Measurements from ENCODE around the gene ABCA3. TPM values are rescaled to one million over a fixed set of nuclear protein-coding genes. Genes with fewer than 3 reads are reported as not detected.

Gene ABCA3
- total RNA-seq, 1 experiment from 2014 or later, result 1.4 TPM

DNA sequence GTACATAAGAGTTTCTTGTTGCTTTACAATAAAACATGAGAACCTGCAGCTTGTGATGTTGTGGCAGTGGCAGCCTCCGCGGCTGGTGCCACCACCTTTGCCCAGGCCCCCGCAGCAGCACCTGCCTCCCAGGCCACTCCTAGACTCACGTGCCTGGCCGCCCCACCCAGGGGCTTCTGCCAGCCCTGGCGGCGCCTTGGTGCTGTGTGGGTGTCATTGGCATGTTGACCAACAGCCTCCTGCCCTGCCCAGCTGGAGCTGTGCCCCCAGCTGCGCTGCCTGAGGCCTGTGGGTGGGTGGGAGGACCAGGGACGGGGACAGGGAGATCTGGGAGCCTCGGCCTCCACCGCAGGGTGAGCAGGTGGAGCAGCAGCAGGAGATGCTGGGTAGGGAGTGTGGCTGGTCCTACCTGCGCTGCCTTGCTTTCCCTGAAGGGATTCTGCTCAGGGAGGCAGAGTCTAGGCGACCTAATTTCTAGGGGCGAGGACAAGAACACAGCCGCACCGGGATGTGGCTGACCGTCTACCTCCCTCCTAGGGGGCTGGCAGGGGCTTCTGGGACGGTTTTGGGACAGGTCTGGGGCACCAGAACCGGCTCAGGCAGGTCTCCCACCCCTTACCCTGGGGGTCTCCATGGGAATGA lies 104.7 kb downstream of the ABCA3 start:
- no peak for DNase-seq (ENCODE audit: low read depth)

- no peak for DNase-seq (ENCODE audit: low read depth)
Observed at GRCh38 chr16:2235234-2235651, 105.3 kb downstream of the ABCA3 start.

DNA sequence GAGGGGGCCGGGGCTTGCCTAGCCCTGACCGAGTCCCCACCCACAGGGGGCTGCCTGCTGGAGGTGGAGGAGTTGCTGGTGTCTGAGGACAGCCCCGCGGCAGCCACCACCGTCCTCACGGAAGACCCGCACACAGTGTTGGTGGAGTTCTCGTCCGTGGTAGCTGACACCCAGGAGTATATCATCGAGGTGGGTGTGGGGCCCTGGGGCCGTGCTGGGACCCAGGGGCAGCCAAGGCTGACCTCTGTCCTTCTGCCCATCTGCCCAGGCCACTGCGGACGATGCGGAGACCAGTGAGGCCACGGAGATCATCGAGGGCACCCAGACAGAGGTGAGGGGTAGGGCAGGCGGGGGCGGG lies 105.7 kb downstream of the ABCA3 start:
- no peak for DNase-seq (ENCODE audit: low read depth)

DNA sequence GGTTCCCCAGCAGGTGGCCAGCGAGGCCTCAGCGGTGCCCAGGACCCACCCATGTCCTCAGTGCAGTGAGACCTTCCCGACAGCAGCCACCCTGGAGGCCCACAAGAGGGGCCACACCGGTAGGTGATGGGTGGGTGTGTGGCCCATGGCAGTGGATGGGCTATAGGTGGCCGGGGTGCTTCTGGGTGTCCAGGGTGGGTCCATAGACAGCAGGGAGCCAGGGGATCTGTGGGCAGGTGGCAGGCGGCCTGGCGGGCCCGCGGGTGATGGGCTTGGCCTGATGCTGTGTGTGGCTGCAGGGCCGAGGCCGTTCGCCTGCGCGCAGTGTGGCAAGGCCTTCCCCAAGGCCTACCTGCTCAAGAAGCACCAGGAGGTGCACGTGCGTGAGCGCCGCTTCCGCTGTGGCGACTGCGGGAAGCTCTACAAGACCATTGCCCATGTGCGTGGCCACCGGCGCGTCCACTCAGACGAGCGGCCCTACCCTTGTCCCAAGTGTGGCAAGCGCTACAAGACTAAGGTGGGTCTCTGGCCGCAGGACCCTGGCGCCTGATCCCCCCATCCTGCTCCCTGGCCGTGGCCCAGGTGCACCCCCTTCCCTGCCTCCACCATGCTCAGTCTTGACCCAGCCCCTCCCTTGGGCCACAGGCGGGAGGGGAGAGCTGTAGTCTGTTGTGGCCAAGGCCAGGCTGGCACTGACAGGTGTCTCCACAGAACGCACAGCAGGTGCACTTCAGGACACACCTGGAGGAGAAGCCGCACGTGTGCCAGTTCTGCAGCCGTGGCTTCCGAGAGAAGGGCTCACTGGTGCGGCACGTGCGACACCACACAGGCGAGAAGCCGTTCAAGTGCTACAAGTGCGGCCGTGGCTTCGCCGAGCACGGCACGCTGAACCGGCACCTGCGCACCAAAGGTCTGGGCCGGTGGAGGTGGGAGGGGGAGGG lies 106.4 kb downstream of the ABCA3 start:
- DNase-seq (ENCODE audit: low read depth), result no peak

DNA sequence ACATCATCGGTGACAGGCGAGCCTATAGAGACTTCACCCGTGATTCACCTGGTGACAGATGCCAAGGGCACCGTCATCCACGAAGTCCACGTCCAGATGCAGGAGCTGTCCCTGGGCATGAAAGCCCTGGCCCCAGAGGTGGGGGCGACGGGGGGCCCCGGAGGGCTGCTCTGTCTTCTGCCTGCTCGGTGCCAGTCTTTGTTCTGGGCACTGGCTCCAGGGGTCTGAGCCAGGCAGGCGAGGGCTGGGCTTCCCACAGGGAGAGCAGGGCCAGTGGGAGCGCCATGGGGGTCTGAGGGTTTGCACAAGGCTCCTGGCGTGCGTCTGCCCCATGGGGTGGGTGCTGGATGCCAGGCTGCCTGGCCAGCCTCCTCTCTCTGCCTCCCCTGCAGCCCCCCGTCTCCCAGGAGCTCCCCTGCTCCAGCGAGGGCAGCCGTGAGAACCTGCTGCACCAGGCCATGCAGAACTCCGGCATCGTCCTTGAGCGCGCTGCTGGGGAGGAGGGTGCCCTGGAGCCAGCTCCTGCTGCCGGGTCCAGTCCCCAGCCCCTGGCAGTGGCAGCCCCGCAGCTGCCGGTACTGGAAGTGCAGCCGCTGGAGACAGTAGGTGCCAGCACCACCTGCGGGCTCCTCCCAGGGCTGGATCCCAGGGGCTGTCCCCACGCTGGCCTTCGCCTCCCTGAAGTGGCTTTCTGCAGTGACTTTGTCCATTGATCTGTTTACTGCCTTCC lies 107.3 kb downstream of the ABCA3 start:
- no peak for DNase-seq (ENCODE audit: low read depth)

DNA sequence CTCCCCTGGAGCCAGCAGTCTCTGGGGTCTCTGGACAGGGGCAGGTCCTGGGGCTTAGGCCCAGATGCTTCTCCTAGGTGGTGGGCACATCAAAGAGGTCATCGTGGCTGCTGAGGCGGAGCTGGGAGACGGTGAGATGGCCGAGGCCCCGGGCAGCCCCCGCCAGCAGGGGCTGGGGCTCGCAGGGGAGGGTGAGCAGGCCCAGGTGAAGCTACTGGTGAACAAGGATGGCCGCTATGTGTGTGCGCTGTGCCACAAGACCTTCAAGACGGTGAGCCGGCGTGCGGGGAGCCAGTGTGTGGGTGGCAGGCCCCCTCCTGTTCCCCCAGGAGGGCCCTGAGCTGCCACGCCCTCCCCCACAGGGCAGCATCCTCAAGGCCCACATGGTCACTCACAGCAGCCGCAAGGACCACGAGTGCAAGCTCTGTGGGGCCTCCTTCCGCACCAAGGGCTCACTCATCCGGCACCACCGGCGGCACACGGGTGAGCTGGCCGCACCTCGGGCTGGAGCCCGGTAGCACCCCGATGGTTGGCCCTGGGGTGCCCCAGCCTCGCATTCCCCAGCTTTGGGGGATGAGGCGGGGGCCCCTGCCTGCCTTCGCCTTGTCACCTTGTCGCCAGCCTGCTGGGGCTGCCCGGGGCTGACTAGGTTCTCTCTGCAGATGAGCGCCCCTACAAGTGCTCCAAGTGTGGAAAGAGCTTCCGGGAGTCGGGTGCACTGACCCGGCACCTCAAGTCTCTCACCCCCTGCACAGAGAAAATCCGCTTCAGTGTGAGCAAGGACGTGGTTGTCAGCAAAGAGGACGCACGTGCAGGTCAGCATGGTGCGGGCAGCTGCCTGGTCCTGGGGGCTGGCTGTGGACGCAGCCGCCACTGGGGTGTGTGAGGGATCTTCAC lies 108.2 kb downstream of the ABCA3 start:
- no peak for DNase-seq (ENCODE audit: low read depth)

GRCh38 chr16:2231016-2231931 lies 109.3 kb downstream of the ABCA3 start:
- DNase-seq (ENCODE audit: low read depth), result no peak

GRCh38 chr16:2230376-2230775 lies 110.2 kb downstream of the ABCA3 start:
- DNase-seq (ENCODE audit: low read depth), result no peak

GRCh38 chr16:2229632-2230250 lies 110.8 kb downstream of the ABCA3 start:
- DNase-seq (ENCODE audit: low read depth), result no peak

DNA sequence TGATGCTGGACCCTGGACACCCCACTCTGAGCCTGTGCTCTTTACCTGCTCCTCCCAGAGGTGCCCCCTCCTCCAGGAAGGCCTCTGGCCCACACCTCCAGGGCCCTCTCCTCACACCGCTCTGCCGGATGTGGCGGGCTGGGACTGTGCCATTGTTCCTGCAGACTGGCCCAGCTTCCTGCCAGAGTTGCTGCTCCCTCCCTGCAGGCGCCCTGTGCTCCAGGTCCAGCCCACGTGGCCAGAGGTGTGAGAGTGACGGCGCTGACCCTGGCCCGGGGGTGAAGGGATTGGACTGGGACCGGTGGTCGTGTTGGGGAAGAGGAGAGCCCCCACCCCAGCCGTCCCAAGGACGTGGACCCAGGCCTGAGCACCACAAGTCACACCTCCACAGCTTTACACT lies 111.4 kb downstream of the ABCA3 start:
- no peak for DNase-seq (ENCODE audit: low read depth)

- no peak for DNase-seq (ENCODE audit: low read depth)
Observed at GRCh38 chr16:2228161-2228824, 112.2 kb downstream of the ABCA3 start.

GRCh38 chr16:2226918-2227317 lies 113.6 kb downstream of the ABCA3 start:
- no peak for DNase-seq (ENCODE audit: low read depth)

DNA sequence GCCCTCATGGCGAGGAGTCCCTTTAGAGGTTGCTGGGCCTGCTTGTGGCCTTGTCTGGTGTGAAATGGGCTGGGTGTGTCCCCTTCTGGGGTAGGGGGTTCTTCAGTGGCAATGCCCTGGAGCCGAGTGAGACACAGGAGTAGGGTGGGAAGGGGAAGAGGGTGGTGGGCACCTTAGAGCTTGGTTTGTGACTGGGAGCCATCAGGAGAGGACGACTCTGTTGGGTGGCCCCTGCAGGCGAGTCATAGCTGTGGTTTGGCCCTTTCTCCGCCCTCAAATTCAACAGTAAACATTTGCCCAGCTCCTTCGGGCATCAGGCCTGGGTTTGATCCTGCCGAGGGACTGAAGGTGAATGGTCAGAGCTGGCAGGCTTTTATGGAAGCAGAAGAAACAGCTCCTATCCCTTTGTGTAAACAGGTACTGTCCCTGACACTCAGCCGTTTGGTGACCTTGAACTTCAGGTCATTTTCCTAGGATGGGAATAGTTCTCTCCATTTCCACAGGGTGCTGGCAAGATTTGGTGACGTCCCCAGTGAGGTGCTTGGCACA lies 114.2 kb downstream of the ABCA3 start:
- DNase-seq (ENCODE audit: low read depth), result peak; percentile 73

Other genes starting within 250 kb of the ABCA3 start
- 12.9 and 56.0 TPM in 2 replicates for gene PKD1, start 204.8 kb downstream of the ABCA3 start, total RNA-seq (2014; rRNA removed; shearing (Covaris generic))
- gene RAB26, start 192.1 kb downstream of the ABCA3 start, total RNA-seq (2014; rRNA removed; shearing (Covaris generic)), result 2.1 and 3.8 TPM in 2 replicates
- 69.0 and 92.8 TPM in 2 replicates for gene TRAF7, start 184.9 kb downstream of the ABCA3 start, total RNA-seq (2014; rRNA removed; shearing (Covaris generic))
- not detected in 2 replicates for gene CASKIN1, start 144.1 kb downstream of the ABCA3 start, total RNA-seq (2014; rRNA removed; shearing (Covaris generic))
- gene MLST8, start 135.3 kb downstream of the ABCA3 start, total RNA-seq (2014; rRNA removed; shearing (Covaris generic)), result 18.9 and 26.5 TPM in 2 replicates
- 0.10 and 0.89 TPM in 2 replicates for gene BRICD5, start 129.9 kb downstream of the ABCA3 start, total RNA-seq (2014; rRNA removed; shearing (Covaris generic))
- gene PGP, start 125.9 kb downstream of the ABCA3 start, total RNA-seq (2014; rRNA removed; shearing (Covaris generic)), result 23.9 and 32.7 TPM in 2 replicates
- 9.6 and 20.1 TPM in 2 replicates for gene E4F1, start 117.1 kb downstream of the ABCA3 start, total RNA-seq (2014; rRNA removed; shearing (Covaris generic))
- gene DNASE1L2, start 104.3 kb downstream of the ABCA3 start, total RNA-seq (2014; rRNA removed; shearing (Covaris generic)), result 0.64 TPM in 1 of 2 replicates, not detected in the other
- 37.3 and 75.1 TPM in 2 replicates for gene ECI1, start 89.1 kb downstream of the ABCA3 start, total RNA-seq (2014; rRNA removed; shearing (Covaris generic))
- 164 and 181 TPM in 2 replicates for gene RNPS1, start 72.6 kb downstream of the ABCA3 start, total RNA-seq (2014; rRNA removed; shearing (Covaris generic))
- gene CCNF, start 88.7 kb upstream of the ABCA3 start, total RNA-seq (2014; rRNA removed; shearing (Covaris generic)), result 34.3 and 53.2 TPM in 2 replicates
- gene TEDC2, start 119.4 kb upstream of the ABCA3 start, total RNA-seq (2014; rRNA removed; shearing (Covaris generic)), result 22.6 and 22.8 TPM in 2 replicates
- 0.44 TPM in 1 of 2 replicates, not detected in the other for gene NTN3, start 130.6 kb upstream of the ABCA3 start, total RNA-seq (2014; rRNA removed; shearing (Covaris generic))
- 14.8 and 19.2 TPM in 2 replicates for gene TBC1D24, start 134.4 kb upstream of the ABCA3 start, total RNA-seq (2014; rRNA removed; shearing (Covaris generic))
- gene ATP6V0C, start 173.2 kb upstream of the ABCA3 start, total RNA-seq (2014; rRNA removed; shearing (Covaris generic)), result 80.0 and 81.3 TPM in 2 replicates
- 11.7 and 20.1 TPM in 2 replicates for gene AMDHD2, start 179.6 kb upstream of the ABCA3 start, total RNA-seq (2014; rRNA removed; shearing (Covaris generic))
- gene CEMP1, start 190.7 kb upstream of the ABCA3 start, total RNA-seq (2014; rRNA removed; shearing (Covaris generic)), result not detected in 2 replicates
- gene PDPK1, start 197.3 kb upstream of the ABCA3 start, total RNA-seq (2014; rRNA removed; shearing (Covaris generic)), result 19.8 and 33.5 TPM in 2 replicates